Measurements from ENCODE around the gene CLCN1. TPM values are rescaled to one million over a fixed set of nuclear protein-coding genes. Genes with fewer than 3 reads are reported as not detected.

CLCN1 gene
- total and polyA plus RNA-seq, 2 donors (not counting 3 experiments of a cell fraction or from before 2014, with no cell fraction given) = not detected

- TF ChIP-seq POLR2AphosphoS5 (IDR thresholded peaks at IDR 0.05; ENCODE audit: insufficient read depth, low read depth, low read length) = no peak
- TF ChIP-seq GATA2 (IDR thresholded peaks at IDR 0.05; ENCODE audit: insufficient read depth, insufficient read length, low read depth, low read length) = no peak
- TF ChIP-seq EZH2 (IDR thresholded peaks at IDR 0.05; ENCODE audit: borderline replicate concordance, low read depth, low read length, severe bottlenecking) = no peak
- no peak for TF ChIP-seq CTCF (IDR thresholded peaks at IDR 0.05; ENCODE audit: extremely low read depth in 1 of 2, insufficient read depth in 1 of 2, low read depth in 1 of 2, low read length in 2 of 2)
- no peak for TF ChIP-seq JUN (IDR thresholded peaks at IDR 0.05; ENCODE audit: borderline replicate concordance, insufficient read depth, insufficient read length, low read depth)
- no peak for TF ChIP-seq MAX (IDR thresholded peaks at IDR 0.05; ENCODE audit: insufficient read depth, insufficient read length)
- no peak for TF ChIP-seq FOS (IDR thresholded peaks at IDR 0.05; ENCODE audit: borderline replicate concordance, insufficient read depth, low read length)
- no peak for TF ChIP-seq MYC (IDR thresholded peaks at IDR 0.05; ENCODE audit: low read depth, low read length)
- no peak for TF ChIP-seq POLR2A (IDR thresholded peaks at IDR 0.05; ENCODE audit: low read depth, low read length)
- Histone ChIP-seq H3K4me2 (ENCODE audit: insufficient read depth, low read length) (no peak overlapping the region), H2AFZ (ENCODE audit: low read depth, low read length) (no peak overlapping the region), H4K20me1 (replicated peaks; ENCODE audit: control insufficient read depth, extremely low read depth, insufficient read depth, low read length) (no peaks in the 10 kb centered on the region), H3K4me3 (replicated peaks in 1 of 3; ENCODE audit: insufficient read depth in 1 of 3, low read depth in 1 of 3, low read length in 3 of 3) (no peak overlapping the region), H3K9ac (replicated peaks; ENCODE audit: extremely low read depth, insufficient read depth, low read length) (no peak overlapping the region), H3K4me1 (ENCODE audit: control insufficient read depth, extremely low read depth, insufficient read depth, low read length) (no peaks in the 10 kb centered on the region), H3K9me1 (replicated peaks; ENCODE audit: control insufficient read depth, extremely low read depth, insufficient read depth, low read length) (no peaks in the 10 kb centered on the region), H3K36me3 (ENCODE audit: control insufficient read depth in 2 of 2, extremely low read depth in 1 of 2, insufficient read depth in 2 of 2, low read length in 2 of 2) (no peaks in the 10 kb centered on the region), H3K27me3 (ENCODE audit: control insufficient read depth in 2 of 2, insufficient read depth in 2 of 2, low read length in 2 of 2) (peaks cover 1 to 3% of the 10 kb centered on the region in 2 experiments), H3K9me3 (replicated peaks; ENCODE audit: control insufficient read depth, insufficient read depth, low read length) (no peaks in the 10 kb centered on the region), H3K79me2 (ENCODE audit: control insufficient read depth, insufficient read depth, low read length) (no peaks in the 10 kb centered on the region), H3K27ac (ENCODE audit: insufficient read depth, low read depth, low read length) (no peak overlapping the region)
- ChIA-PET POLR2A (no interaction called here), CTCF (interaction anchor here (1.0 to 1.2 kb wide), 2 partner anchors 9 to 18 kb away, joined by 3 to 5 read pairs; no protein-coding TSS in a partner anchor)
- no TSS peak for BruUV-seq (replicated peaks)
- intact Hi-C loops (cut with micrococcal nuclease) (no loop called here), dilution Hi-C loops (cut with MboI; ENCODE audit: extremely low pct_ligation_motif_present, low sequenced_read_pairs) (no loop called here)
- no peak for DNase-seq (ENCODE audit: low read depth, low spot score)
- FAIRE-seq = no peak
Observed at GRCh38 chr7:143354376-143354775, 38.5 kb downstream of the CLCN1 start.
